Testis (tissue), 3 donors: ENCODE results near the gene NPR1. TPM values are rescaled to one million over a fixed set of nuclear protein-coding genes. Genes with fewer than 3 reads are reported as not detected.

Experiments used
- DNase-seq: peaks from one replicate; pipeline ENCODE4 v3.0.0-alpha.2; 2019
- H3K27ac ChIP-seq, 2 donors: fragments of 200-600 bp; sonication (generic); one replicate each; pipeline ENCODE4 v1.5.1; 2019
- H3K27me3 ChIP-seq: fragments of 200-600 bp; sonication (generic); one replicate; pipeline ENCODE4 v1.5.1; 2019
- H3K36me3 ChIP-seq: fragments of 200-600 bp; sonication (generic); one replicate; pipeline ENCODE4 v1.5.1; 2017; ENCODE audit warnings: low read depth; ENCODE audit errors: missing control alignments
- H3K4me1 ChIP-seq: fragments of 200-600 bp; sonication (generic); one replicate; pipeline ENCODE4 v1.5.1; 2019
- H3K4me3 ChIP-seq, 2 donors: fragments of 200-600 bp; sonication (generic); one replicate each; pipeline ENCODE4 v1.5.1; 2017 to 2019
- H3K9me3 ChIP-seq: fragments of 200-600 bp; sonication (generic); one replicate; pipeline ENCODE4 v1.5.1; 2017
- POLR2A ChIP-seq: fragments of 450-650 bp; IDR thresholded peaks from one replicate; pipeline ENCODE4 v1.6.1; 2017; ENCODE audit warnings: antibody characterized with exemption, mild to moderate bottlenecking, moderate library complexity
- WGBS, 2 donors: methylation state at CpG; one replicate each; pipeline ENCODE4 v1.1.5; 2018; 5-methylcytosine and 5-hydroxymethylcytosine counted together
- intact Hi-C: fragments of 100-400 bp; cut with DNase I; formaldehyde crosslinking; loops from one replicate; pipeline ENCODE4 v1.15.1; 2023; ENCODE audit warnings: low total_unique reads
- polyA plus RNA-seq: library from polyadenylated mRNA; stranded (reverse); fragments of 350-450 nt; fragmentation: Illumina TruSeq; extraction: RNeasy Lipid Tissue Mini Kit (QIAGEN cat#74804); gene quantifications from one replicate; pipeline ENCODE4 v1.2.3, GENCODE V29; 2014; ENCODE audit warnings: low read depth, low replicate concordance; ENCODE audit not compliant: insufficient read depth
- total RNA-seq, 2 donors: library from RNA; depleted of rRNA; stranded (reverse); fragments of >200 nt; gene quantifications; one replicate each; pipeline ENCODE4 v1.2.3, GENCODE V29; 2016
- TF ChIP-seq, protein P1 (sequence below), 3 experiments: fragments of 450-650 bp in 2 of 3; fragments of 200-600 bp in 1 of 3; sonication (generic) in 1 of 3; IDR thresholded peaks; one replicate each; pipeline ENCODE4 v1.5.1; 2016 to 2019; ENCODE audit warnings: antibody characterized with exemption in 3 of 3, mild to moderate bottlenecking in 2 of 3, moderate library complexity in 1 of 3

The NPR1 gene
- total and polyA plus RNA-seq, 3 donors from 2014 or later, result 2.5 to 10.7 (median 4.3) TPM

DNA sequence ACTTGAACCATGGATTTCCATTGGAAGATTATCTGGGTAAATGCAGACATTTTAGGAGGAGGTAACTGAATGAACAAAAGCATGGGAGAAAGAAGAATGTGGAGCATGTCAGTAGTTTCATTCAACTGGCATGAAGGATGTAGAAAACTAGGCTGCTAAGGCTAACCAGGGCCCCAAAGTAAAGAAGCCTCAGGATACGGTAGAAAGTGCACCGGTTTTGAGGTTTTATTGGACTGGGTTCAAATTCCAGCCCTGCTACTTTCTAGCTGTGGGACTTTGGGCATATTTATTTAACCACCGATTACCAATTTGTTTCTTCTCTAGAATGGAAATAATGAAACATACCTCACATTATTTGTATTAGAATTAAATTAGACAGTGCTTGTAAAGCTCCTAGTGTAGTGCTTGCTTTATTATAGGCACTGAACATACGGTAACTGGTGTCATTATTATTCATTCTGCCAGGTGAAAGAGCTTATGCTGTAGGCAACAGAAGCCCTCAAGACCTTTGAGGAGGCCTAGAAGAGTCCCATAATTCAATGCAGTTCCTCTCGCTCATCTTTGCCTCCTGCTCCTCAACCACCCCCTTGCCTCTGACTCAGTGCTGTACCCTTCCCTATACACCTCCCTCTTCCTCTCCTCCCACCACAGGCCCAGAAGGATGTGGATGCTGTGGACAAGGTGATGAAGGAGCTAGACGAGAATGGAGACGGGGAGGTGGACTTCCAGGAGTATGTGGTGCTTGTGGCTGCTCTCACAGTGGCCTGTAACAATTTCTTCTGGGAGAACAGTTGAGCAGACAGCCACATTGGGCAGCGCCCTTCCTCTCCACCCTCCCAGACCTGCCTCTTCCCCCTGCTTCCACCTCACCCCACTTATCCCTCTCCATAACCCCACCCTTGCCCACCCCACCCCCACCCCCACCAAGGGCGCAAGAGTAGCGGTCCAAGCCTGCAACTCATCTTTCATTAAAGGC lies 47.2 kb upstream of the NPR1 start:
- no peak for DNase-seq
- intact Hi-C loops, result no loop called here
- H3K4me1 ChIP-seq, result peaks cover 31% of the 10 kb centered on the region

DNA sequence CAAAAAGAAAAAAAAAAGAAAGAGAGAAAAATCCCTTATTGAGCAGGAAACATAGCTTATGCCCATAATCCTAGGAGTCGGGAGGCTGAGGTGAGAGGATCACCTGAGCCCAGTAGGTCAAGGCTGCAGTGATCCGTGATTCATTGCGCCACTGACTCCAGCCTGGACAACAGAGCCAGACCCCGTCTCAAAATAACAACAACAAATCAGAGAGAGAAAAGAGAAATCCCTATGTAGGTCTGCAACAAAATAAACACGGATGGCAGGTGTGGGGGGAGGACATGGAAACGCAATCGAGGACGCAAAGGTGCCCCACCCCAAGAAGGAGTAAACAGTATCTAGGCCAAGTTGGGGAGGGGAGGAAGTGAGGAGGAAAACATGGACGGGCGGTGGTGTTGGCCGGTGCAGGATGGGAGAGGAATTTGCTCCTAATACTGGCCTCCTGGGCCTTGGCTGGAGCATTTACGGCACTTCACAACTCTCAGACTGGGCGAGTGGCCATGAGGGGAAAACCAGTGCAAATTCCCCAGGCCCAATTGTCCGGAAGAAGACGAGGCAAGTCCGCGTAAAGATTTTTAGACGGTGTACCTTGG lies 45.2 kb upstream of the NPR1 start:
- DNase-seq, result no peak
- Histone ChIP-seq H3K4me3 (peak overlapping the region; percentile 87 to 93), H3K27ac (peak overlapping the region; percentile 98 to 100), H3K27me3 (no peaks in the 10 kb centered on the region), H3K9me3 (no peaks in the 10 kb centered on the region), H3K36me3 (no peaks in the 10 kb centered on the region), H3K4me1 (peaks cover 16% of the 10 kb centered on the region)
- 21 to 28% methylated on average over 18 of the region's 18 CpGs for WGBS, 2 donors
- intact Hi-C loops, result no loop called here
- TF ChIP-seq POLR2A, result no peak
- TF ChIP-seq, protein P1, sequence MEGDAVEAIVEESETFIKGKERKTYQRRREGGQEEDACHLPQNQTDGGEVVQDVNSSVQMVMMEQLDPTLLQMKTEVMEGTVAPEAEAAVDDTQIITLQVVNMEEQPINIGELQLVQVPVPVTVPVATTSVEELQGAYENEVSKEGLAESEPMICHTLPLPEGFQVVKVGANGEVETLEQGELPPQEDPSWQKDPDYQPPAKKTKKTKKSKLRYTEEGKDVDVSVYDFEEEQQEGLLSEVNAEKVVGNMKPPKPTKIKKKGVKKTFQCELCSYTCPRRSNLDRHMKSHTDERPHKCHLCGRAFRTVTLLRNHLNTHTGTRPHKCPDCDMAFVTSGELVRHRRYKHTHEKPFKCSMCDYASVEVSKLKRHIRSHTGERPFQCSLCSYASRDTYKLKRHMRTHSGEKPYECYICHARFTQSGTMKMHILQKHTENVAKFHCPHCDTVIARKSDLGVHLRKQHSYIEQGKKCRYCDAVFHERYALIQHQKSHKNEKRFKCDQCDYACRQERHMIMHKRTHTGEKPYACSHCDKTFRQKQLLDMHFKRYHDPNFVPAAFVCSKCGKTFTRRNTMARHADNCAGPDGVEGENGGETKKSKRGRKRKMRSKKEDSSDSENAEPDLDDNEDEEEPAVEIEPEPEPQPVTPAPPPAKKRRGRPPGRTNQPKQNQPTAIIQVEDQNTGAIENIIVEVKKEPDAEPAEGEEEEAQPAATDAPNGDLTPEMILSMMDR (IDR thresholded peaks at IDR 0.05), result no peak

More for the DNA sequence above, 47.2 kb upstream of the NPR1 start:
- Histone ChIP-seq H3K4me3 (no peak overlapping the region), H3K9me3 (no peaks in the 10 kb centered on the region), H3K27me3 (no peaks in the 10 kb centered on the region), H3K36me3 (no peaks in the 10 kb centered on the region), H3K27ac (peak overlapping the region in 1 of 2 donors; percentile 35)
- TF ChIP-seq, protein P1 (IDR thresholded peaks at IDR 0.05), result no peak
- TF ChIP-seq POLR2A, result no peak
- WGBS, 2 donors, result 80 to 85% methylated on average over 10 of the region's 10 CpGs

DNA sequence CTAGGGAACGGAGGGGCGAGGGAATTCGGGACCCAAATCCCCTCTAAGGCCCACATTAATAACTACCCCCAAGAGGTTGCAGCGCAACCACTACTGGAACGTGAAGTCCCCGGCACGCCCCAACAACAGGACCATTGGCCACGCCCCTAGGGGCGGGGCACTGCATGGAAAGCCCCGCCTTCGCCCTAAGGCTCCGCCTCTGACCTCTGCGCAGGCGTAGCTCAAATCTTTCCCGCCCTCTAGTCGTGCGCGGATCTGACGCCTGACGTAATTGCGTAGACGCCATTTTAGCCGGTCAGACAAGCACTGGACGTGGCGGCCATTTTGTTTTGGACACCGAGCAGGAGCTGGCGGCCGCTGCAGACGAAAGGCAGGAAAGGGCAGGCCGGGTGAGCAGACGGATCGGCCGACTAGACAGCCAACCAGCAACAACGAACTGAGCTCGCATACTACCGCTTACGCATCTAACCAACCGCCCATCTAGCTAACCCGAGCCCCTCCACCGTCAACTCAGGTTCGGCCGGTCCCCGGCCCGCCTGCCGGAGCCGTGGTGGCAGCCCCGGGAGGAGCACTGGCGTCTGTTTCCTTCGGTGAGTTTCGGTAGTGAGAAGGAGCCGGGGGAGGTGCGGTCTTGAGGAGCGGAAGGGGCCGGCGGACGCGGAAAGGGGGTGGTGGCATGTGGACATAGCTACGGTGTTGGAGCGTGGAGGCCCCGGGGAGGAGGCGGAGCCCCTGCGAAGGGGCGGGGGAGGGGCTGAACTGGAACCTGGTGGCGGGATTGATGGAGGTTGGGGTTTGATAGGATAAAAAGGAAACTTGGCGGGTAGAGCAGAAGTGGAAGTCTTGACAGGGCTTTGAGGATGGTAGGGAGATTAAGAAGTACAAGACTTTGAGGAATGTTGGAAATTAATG lies 44.5 kb upstream of the NPR1 start, which contains the start of gene CHTOP:
Gene CHTOP (plus strand): TSS at position 313 of the 912 bp plus-strand sequence. CDS start 2,523 bp downstream, outside the sequence.
- Histone ChIP-seq H3K27me3 (no peaks in the 10 kb centered on the region), H3K4me1 (peaks cover 15% of the 10 kb centered on the region), H3K27ac (peak within 1 kb of the TSS; percentile 98 to 100), H3K9me3 (no peaks in the 10 kb centered on the region), H3K36me3 (no peaks in the 10 kb centered on the region), H3K4me3 (peak within 1 kb of the TSS; percentile 87 to 93)
- intact Hi-C loops, result no loop called here
- TF ChIP-seq, protein P1 (IDR thresholded peaks at IDR 0.05), result peak in 1 of 3 experiments; percentile 38
- TF ChIP-seq POLR2A, result peak; percentile 74
- peak; percentile 99 for DNase-seq
- WGBS, 2 donors, result 1% methylated on average over 48 to 65 of the region's 65 CpGs

DNA sequence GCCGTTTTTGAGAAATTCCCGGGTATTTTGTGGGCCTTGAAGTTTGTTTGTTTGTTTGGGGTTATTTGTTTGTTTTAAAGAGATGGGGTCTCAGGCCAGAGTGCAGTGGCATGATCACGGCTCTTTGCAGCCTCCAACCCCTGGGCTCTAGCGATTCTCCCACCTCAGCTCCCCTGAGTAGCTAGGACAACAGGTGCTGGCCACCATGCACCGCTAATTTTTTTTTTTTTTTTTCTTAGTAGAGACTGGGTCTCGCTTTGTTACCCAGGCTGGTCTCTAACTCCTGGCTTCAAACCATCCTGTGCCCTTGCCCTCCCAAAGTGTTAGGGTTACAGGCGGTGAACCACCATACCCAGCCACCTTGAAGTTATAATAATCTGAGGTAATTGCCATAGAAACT lies 42.6 kb upstream of the NPR1 start:
- Histone ChIP-seq H3K36me3 (no peaks in the 10 kb centered on the region), H3K9me3 (no peaks in the 10 kb centered on the region), H3K27me3 (no peaks in the 10 kb centered on the region), H3K4me1 (peaks cover 7% of the 10 kb centered on the region), H3K27ac (peak overlapping the region; percentile 98 to 100), H3K4me3 (no peak overlapping the region)
- WGBS, 2 donors, result 67 to 70% methylated on average over 7 of the region's 7 CpGs
- no peak for TF ChIP-seq POLR2A
- TF ChIP-seq, protein P1 (IDR thresholded peaks at IDR 0.05), result no peak
- intact Hi-C loops, result no loop called here
- DNase-seq, result no peak
